ENCODE results near the gene EP400. TPM values are rescaled to one million over a fixed set of nuclear protein-coding genes. Genes with fewer than 3 reads are reported as not detected.

Gene EP400
- total RNA-seq, 1 donor from 2014 or later, result 41.4 TPM

GRCh38 chr12:132069336-132069985, 119.7 kb downstream of the EP400 start:
- DNase-seq (no peak), ATAC-seq (peak; percentile 12)
- intact Hi-C loops (cut with DNase I), result no loop called here
- H3K4me1 ChIP-seq, result no peaks in the 10 kb centered on the region
- H3K27ac ChIP-seq, result no peak overlapping the region
- no peak overlapping the region for H3K4me3 ChIP-seq
- TF ChIP-seq, protein P1, sequence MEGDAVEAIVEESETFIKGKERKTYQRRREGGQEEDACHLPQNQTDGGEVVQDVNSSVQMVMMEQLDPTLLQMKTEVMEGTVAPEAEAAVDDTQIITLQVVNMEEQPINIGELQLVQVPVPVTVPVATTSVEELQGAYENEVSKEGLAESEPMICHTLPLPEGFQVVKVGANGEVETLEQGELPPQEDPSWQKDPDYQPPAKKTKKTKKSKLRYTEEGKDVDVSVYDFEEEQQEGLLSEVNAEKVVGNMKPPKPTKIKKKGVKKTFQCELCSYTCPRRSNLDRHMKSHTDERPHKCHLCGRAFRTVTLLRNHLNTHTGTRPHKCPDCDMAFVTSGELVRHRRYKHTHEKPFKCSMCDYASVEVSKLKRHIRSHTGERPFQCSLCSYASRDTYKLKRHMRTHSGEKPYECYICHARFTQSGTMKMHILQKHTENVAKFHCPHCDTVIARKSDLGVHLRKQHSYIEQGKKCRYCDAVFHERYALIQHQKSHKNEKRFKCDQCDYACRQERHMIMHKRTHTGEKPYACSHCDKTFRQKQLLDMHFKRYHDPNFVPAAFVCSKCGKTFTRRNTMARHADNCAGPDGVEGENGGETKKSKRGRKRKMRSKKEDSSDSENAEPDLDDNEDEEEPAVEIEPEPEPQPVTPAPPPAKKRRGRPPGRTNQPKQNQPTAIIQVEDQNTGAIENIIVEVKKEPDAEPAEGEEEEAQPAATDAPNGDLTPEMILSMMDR (IDR thresholded peaks at IDR 0.05), result no peak
- H3K36me3 ChIP-seq, result peaks cover 71% of the 10 kb centered on the region
- H3K9me3 ChIP-seq, result no peaks in the 10 kb centered on the region
- H3K27me3 ChIP-seq, result no peaks in the 10 kb centered on the region

- DNase-seq (no peak), ATAC-seq (no peak)
- no peak overlapping the region for H3K27ac ChIP-seq
- H3K36me3 ChIP-seq, result peaks cover 71% of the 10 kb centered on the region
- no peaks in the 10 kb centered on the region for H3K9me3 ChIP-seq
- intact Hi-C loops (cut with DNase I), result no loop called here
- H3K27me3 ChIP-seq, result no peaks in the 10 kb centered on the region
- no peak overlapping the region for H3K4me3 ChIP-seq
- no peaks in the 10 kb centered on the region for H3K4me1 ChIP-seq
- TF ChIP-seq, protein P1 (IDR thresholded peaks at IDR 0.05), result no peak
Measured at GRCh38 chr12:132070298-132070697, 120.6 kb downstream of the EP400 start.

GRCh38 chr12:132071040-132071810, 121.5 kb downstream of the EP400 start:
- H3K4me1 ChIP-seq, result no peaks in the 10 kb centered on the region
- H3K27me3 ChIP-seq, result no peaks in the 10 kb centered on the region
- no peak overlapping the region for H3K27ac ChIP-seq
- intact Hi-C loops (cut with DNase I), result no loop called here
- ATAC-seq (no peak), DNase-seq (no peak)
- no peaks in the 10 kb centered on the region for H3K9me3 ChIP-seq
- TF ChIP-seq, protein P1 (IDR thresholded peaks at IDR 0.05), result no peak
- peaks cover 71% of the 10 kb centered on the region for H3K36me3 ChIP-seq
- no peak overlapping the region for H3K4me3 ChIP-seq

DNA sequence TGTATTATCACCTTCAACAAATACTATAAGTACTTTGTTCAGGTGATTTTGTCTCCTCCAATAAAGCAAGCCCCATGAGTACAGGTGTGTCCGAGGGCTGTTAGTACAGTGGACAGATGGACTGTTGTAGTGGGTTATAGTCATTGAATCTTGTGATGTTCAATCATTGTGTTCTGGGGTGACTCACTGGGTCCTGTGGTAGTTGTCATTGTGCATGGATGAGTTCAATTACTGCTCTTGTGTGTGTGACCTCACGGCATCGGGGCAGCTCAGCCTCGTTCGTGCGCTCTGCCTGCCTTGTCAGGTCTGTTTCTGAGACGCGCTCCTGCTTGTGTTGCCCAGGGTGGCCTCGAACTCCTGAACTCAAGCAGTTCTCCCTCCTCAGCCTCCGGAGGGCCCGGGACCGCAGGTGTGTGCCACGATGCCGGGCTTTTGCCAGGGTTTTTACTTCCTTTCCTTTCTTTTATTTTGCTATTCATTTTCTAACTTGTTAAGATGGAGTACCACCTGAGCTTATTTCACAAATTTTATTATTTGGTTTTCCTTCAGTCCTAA, 122.2 kb downstream of the EP400 start:
- H3K27ac ChIP-seq, result no peak overlapping the region
- DNase-seq (no peak), ATAC-seq (no peak)
- H3K9me3 ChIP-seq, result no peaks in the 10 kb centered on the region
- TF ChIP-seq, protein P1 (IDR thresholded peaks at IDR 0.05), result no peak
- H3K36me3 ChIP-seq, result peaks cover 71% of the 10 kb centered on the region
- H3K4me3 ChIP-seq, result no peak overlapping the region
- H3K27me3 ChIP-seq, result no peaks in the 10 kb centered on the region
- intact Hi-C loops (cut with DNase I), result no loop called here
- no peaks in the 10 kb centered on the region for H3K4me1 ChIP-seq

DNA sequence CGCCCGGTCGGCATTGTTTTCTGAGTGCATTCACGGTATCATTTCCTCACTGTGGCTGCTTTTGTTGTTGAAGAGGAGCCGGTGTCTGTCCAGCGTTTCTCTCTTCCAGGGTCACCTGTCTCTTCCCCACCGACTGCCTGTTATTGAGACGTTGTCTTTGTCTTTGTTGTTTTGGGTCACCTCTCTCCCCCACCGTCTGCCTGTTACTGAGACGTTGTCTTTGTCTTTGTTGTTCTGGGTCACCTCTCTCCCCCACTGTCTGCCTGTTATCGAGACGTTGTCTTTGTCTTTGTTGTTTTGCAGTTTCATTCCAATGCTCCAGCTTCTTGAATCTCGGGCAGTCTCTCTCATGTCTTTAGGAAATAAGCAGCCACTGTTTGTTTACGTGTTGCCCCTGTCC, 124.5 kb downstream of the EP400 start:
- Histone ChIP-seq H3K36me3 (peaks cover 68% of the 10 kb centered on the region), H3K27me3 (no peaks in the 10 kb centered on the region), H3K27ac (no peak overlapping the region), H3K4me1 (no peaks in the 10 kb centered on the region), H3K4me3 (no peak overlapping the region), H3K9me3 (no peaks in the 10 kb centered on the region)
- no peak for DNase-seq
- ATAC-seq, result no peak
- intact Hi-C loops (cut with DNase I), result no loop called here
- TF ChIP-seq, protein P1 (IDR thresholded peaks at IDR 0.05), result no peak

Measured in upper lobe of right lung (tissue), 1 donor.